Hematopoietic multipotent progenitor cell treated with erythropoietin and hydrocortisone succinate and interleukin-3 and kit ligand, for 8 days (in vitro differentiated cells): Measurements from ENCODE around the gene NOP53.
A peak's percentile ranks its signal among the peaks of the same experiment; 100 is the strongest.
"Not testable (repeated sequence)": the region's sequence is repeated elsewhere in the genome, so short reads cannot be mapped to it uniquely, and the experiment has no call there.

ENCODE experiments used
- DNase-seq: peaks from one replicate; pipeline ENCODE4 v3.0.0-alpha.2; 2015

NOP53 gene

GRCh38 chr19:47745010-47745901 lies at the start of gene NOP53:
TSS of gene NOP53 (plus strand) at chr19:47745546. CDS start at chr19:47745560, 14 bp downstream.
- peak; percentile 97 for DNase-seq

- DNase-seq: no peak
Measured at GRCh38 chr19:47696635-47697034, 48.7 kb upstream of the NOP53 start.

GRCh38 chr19:47697863-47698609 lies 47.3 kb upstream of the NOP53 start:
- DNase-seq: peak; percentile 81

- no peak for DNase-seq
Measured at GRCh38 chr19:47698631-47699359, 46.6 kb upstream of the NOP53 start.

- DNase-seq: peak; percentile 36
Measured at GRCh38 chr19:47699360-47699917, 45.9 kb upstream of the NOP53 start.

GRCh38 chr19:47700934-47701716 lies 44.2 kb upstream of the NOP53 start:
- DNase-seq: no peak

- DNase-seq: no peak
Measured at GRCh38 chr19:47701717-47702552, 43.4 kb upstream of the NOP53 start.

- DNase-seq: no peak
Measured at GRCh38 chr19:47702671-47703070, 42.7 kb upstream of the NOP53 start.

GRCh38 chr19:47703301-47703700 lies 42.0 kb upstream of the NOP53 start:
- DNase-seq: no peak

GRCh38 chr19:47704024-47704423 lies 41.3 kb upstream of the NOP53 start:
- no peak for DNase-seq

GRCh38 chr19:47704656-47705055 lies 40.7 kb upstream of the NOP53 start:
- no peak for DNase-seq

- DNase-seq: peak; percentile 83
Measured at GRCh38 chr19:47707135-47707925, 38.0 kb upstream of the NOP53 start.

GRCh38 chr19:47711652-47712242 lies 33.6 kb upstream of the NOP53 start:
- DNase-seq: no peak

- peak; percentile 56 for DNase-seq
Measured at GRCh38 chr19:47713046-47714021, 32.0 kb upstream of the NOP53 start, which contains the start of gene EHD2. TSS of gene EHD2 (plus strand) at chr19:47713422. CDS start at chr19:47716613, 3,191 bp downstream.

- no peak for DNase-seq
Measured at GRCh38 chr19:47714339-47714738, 31.0 kb upstream of the NOP53 start.

- DNase-seq: not testable (repeated sequence)
Measured at GRCh38 chr19:47714855-47715254, 30.5 kb upstream of the NOP53 start.

GRCh38 chr19:47716270-47716937 lies 28.9 kb upstream of the NOP53 start:
- DNase-seq: no peak
